ENCODE data around the gene RARG.

The RARG gene

DNA sequence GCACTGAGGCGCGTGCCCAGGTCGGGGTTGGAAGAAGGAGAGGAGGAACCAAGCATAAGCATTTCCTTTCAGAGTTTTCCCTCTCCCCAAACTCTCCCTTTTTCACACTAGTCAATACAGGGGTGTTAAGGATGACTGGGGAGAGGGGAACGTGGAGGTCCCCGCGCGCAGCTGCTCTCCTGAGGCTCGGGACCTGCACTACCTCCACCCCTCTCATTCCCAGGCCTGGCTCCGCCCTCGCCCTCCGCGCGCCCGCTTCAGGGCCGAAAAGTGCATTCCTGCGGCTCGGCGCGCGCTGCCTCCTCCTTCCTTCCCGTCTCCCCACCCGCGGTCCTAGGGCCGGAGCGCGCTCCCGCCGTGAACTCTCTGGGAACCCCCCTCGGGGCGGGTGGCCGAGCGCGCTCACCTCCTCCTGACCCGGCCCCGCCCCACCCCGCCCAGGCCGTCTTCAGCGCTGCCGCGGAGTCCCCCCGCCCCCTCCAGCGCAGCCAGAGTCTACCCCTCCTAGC, 11.3 kb downstream of the RARG start:
- Histone ChIP-seq H3K27me3 (ENCODE audit: insufficient read depth, low read length) (peaks cover 2% of the 10 kb centered on the region), H2AFZ (ENCODE audit: insufficient read depth, low read length, poor library complexity) (peak overlapping the region; percentile 17), H3K9me3 (ENCODE audit: insufficient read depth, low read depth, low read length) (no peaks in the 10 kb centered on the region), H3K9ac (ENCODE audit: low read length) (no peak overlapping the region), H4K12ac (ENCODE audit: low read depth, low read length) (no peak overlapping the region), H2AK5ac (ENCODE audit: low read length) (no peak overlapping the region), H2BK12ac (ENCODE audit: low read length) (no peak overlapping the region), H3K4me1 (ENCODE audit: control insufficient read depth in 1 of 2, insufficient read depth in 2 of 2, low read length in 2 of 2) (peaks cover 35 to 51% of the 10 kb centered on the region in 2 experiments), H3K4me3 (ENCODE audit: low read depth, low read length) (peak overlapping the region; percentile 65), H2BK5ac (ENCODE audit: low read depth, low read length, poor library complexity) (peak overlapping the region; percentile 98), H3K23ac (ENCODE audit: low read length) (no peak overlapping the region), H3K79me1 (ENCODE audit: low read length) (peaks cover 28% of the 10 kb centered on the region), H3K4me2 (ENCODE audit: low read length) (peak overlapping the region; percentile 98), H3K14ac (ENCODE audit: low read length) (peak overlapping the region; percentile 99), H3K36me3 (ENCODE audit: control insufficient read depth in 1 of 2, insufficient read depth in 2 of 2, low read length in 2 of 2) (no peaks in the 10 kb centered on the region), H2BK120ac (ENCODE audit: insufficient read depth, low read length, poor library complexity) (no peak overlapping the region), H4K91ac (ENCODE audit: low read depth, low read length) (peak overlapping the region; percentile 100), H3K27ac (ENCODE audit: low read depth, low read length) (peak overlapping the region; percentile 99), H3K79me2 (ENCODE audit: control insufficient read depth, insufficient read depth, low read length, poor library complexity) (peaks cover 4% of the 10 kb centered on the region), H3K18ac (ENCODE audit: low read length) (peak overlapping the region; percentile 98), H3K4ac (ENCODE audit: low read depth, low read length) (no peak overlapping the region), H4K8ac (ENCODE audit: low read depth, low read length) (peak overlapping the region; percentile 96)
- peak; percentile 96 to 98 for DNase-seq
- WGBS (ENCODE audit: extremely low coverage, insufficient coverage, insufficient read length): no CpG with 5 or more reads among the region's 42 CpGs

DNA sequence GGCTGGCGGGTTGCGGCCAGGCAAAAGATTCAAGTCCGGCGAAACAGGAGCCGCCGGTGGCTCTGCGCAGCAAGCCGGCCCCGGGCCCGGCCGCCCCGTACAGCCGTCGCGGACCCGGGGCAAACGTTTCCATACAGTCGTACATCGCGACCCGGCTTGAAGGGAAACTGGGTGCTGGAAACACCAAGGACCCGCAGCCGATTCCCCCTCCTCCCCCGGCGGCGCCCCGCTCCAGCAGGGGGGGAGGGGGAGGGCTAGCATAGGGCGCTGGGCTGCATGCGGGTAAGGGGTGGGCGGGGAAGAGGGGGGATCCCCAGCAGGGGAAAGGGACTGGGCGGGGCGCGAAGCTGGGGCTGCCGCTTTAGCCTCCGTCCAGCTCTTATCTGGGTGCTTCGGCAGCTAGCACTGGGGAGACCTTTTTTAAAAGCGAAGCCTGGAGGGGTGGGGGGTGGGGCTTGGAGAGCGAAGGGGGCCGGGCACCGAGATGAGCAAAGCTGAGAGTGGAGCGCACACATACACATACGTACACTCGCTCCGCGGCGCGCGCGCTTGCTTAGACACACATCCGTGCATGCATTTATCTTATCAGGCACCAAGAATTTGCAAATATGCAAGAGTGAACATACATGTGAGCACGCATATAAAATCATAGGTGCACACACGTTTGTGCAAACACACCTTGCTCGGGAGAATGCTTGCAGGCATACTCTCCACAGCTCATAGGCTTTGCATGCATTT, 11.9 kb downstream of the RARG start:
- Histone ChIP-seq H3K4me1 (ENCODE audit: control insufficient read depth in 1 of 2, insufficient read depth in 2 of 2, low read length in 2 of 2) (peaks cover 34 to 49% of the 10 kb centered on the region in 2 experiments), H3K4me2 (ENCODE audit: low read length) (peak overlapping the region; percentile 98), H3K14ac (ENCODE audit: low read length) (peak overlapping the region; percentile 24), H3K9me3 (ENCODE audit: insufficient read depth, low read depth, low read length) (peaks cover under 1% of the 10 kb centered on the region), H3K27ac (ENCODE audit: low read depth, low read length) (no peak overlapping the region), H3K79me1 (ENCODE audit: low read length) (peaks cover 28% of the 10 kb centered on the region), H3K18ac (ENCODE audit: low read length) (no peak overlapping the region), H2BK120ac (ENCODE audit: insufficient read depth, low read length, poor library complexity) (no peak overlapping the region), H3K27me3 (ENCODE audit: insufficient read depth, low read length) (peaks cover 2% of the 10 kb centered on the region), H3K4ac (ENCODE audit: low read depth, low read length) (no peak overlapping the region), H2AFZ (ENCODE audit: insufficient read depth, low read length, poor library complexity) (peak overlapping the region; percentile 47), H4K12ac (ENCODE audit: low read depth, low read length) (no peak overlapping the region), H3K4me3 (ENCODE audit: low read depth, low read length) (peak overlapping the region; percentile 65), H3K9ac (ENCODE audit: low read length) (peak overlapping the region; percentile 55), H4K91ac (ENCODE audit: low read depth, low read length) (peak overlapping the region; percentile 30), H2AK5ac (ENCODE audit: low read length) (no peak overlapping the region), H3K36me3 (ENCODE audit: control insufficient read depth in 1 of 2, insufficient read depth in 2 of 2, low read length in 2 of 2) (peaks cover 2 to 4% of the 10 kb centered on the region in 2 experiments), H3K79me2 (ENCODE audit: control insufficient read depth, insufficient read depth, low read length, poor library complexity) (peaks cover 4% of the 10 kb centered on the region), H4K8ac (ENCODE audit: low read depth, low read length) (no peak overlapping the region), H3K23ac (ENCODE audit: low read length) (no peak overlapping the region), H2BK5ac (ENCODE audit: low read depth, low read length, poor library complexity) (no peak overlapping the region), H2BK12ac (ENCODE audit: low read length) (no peak overlapping the region)
- WGBS (ENCODE audit: extremely low coverage, insufficient coverage, insufficient read length): no CpG with 5 or more reads among the region's 53 CpGs
- peak; percentile 53 to 63 for DNase-seq

DNA sequence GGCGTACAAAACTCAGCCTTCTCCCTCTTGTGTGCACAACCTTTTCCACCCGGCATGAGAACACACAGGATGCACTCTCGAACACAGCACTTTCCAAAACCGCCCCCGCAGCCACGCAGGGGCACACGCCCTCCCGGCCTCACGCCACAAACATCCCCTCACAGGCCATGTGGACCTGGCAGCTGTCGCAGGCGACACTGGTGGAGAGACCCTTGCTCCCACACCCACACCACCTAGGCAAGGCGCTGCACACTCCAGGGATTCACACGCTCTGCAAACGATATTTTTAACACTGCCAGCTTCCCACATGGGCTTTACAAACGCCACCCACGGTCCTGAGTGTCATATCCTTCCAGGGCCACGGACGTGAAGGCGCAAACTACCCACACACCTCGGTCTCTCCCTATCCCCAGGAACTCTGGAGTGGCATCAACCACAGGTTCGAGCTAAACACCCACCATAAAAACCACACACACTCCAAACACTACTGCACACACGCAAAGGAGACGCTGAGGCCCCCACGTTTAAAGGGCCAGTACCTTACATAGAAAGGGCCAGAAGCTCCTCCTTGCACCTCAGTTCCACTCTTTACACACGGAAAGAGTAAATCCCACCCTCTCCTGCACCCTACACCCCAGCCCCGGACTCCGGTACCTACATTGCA, 12.6 kb downstream of the RARG start:
- Histone ChIP-seq H3K4ac (ENCODE audit: low read depth, low read length) (no peak overlapping the region), H3K4me2 (ENCODE audit: low read length) (peak overlapping the region; percentile 98), H4K12ac (ENCODE audit: low read depth, low read length) (no peak overlapping the region), H3K4me3 (ENCODE audit: low read depth, low read length) (peak overlapping the region; percentile 65), H3K9me3 (ENCODE audit: insufficient read depth, low read depth, low read length) (peaks cover 2% of the 10 kb centered on the region), H3K79me2 (ENCODE audit: control insufficient read depth, insufficient read depth, low read length, poor library complexity) (peaks cover 4% of the 10 kb centered on the region), H4K91ac (ENCODE audit: low read depth, low read length) (peak overlapping the region; percentile 30), H3K18ac (ENCODE audit: low read length) (peak overlapping the region; percentile 4), H3K14ac (ENCODE audit: low read length) (peak overlapping the region; percentile 24), H2BK120ac (ENCODE audit: insufficient read depth, low read length, poor library complexity) (no peak overlapping the region), H4K8ac (ENCODE audit: low read depth, low read length) (no peak overlapping the region), H3K36me3 (ENCODE audit: control insufficient read depth in 1 of 2, insufficient read depth in 2 of 2, low read length in 2 of 2) (peaks cover 8% of the 10 kb centered on the region in 2 experiments), H2AFZ (ENCODE audit: insufficient read depth, low read length, poor library complexity) (no peak overlapping the region), H3K27me3 (ENCODE audit: insufficient read depth, low read length) (peaks cover 2% of the 10 kb centered on the region), H3K9ac (ENCODE audit: low read length) (peak overlapping the region; percentile 55), H3K23ac (ENCODE audit: low read length) (no peak overlapping the region), H2AK5ac (ENCODE audit: low read length) (no peak overlapping the region), H2BK5ac (ENCODE audit: low read depth, low read length, poor library complexity) (no peak overlapping the region), H2BK12ac (ENCODE audit: low read length) (no peak overlapping the region), H3K79me1 (ENCODE audit: low read length) (peaks cover 28% of the 10 kb centered on the region), H3K27ac (ENCODE audit: low read depth, low read length) (no peak overlapping the region), H3K4me1 (ENCODE audit: control insufficient read depth in 1 of 2, insufficient read depth in 2 of 2, low read length in 2 of 2) (peaks cover 28 to 42% of the 10 kb centered on the region in 2 experiments)
- no peak for DNase-seq
- WGBS (ENCODE audit: extremely low coverage, insufficient coverage, insufficient read length): no CpG with 5 or more reads among the region's 27 CpGs

DNA sequence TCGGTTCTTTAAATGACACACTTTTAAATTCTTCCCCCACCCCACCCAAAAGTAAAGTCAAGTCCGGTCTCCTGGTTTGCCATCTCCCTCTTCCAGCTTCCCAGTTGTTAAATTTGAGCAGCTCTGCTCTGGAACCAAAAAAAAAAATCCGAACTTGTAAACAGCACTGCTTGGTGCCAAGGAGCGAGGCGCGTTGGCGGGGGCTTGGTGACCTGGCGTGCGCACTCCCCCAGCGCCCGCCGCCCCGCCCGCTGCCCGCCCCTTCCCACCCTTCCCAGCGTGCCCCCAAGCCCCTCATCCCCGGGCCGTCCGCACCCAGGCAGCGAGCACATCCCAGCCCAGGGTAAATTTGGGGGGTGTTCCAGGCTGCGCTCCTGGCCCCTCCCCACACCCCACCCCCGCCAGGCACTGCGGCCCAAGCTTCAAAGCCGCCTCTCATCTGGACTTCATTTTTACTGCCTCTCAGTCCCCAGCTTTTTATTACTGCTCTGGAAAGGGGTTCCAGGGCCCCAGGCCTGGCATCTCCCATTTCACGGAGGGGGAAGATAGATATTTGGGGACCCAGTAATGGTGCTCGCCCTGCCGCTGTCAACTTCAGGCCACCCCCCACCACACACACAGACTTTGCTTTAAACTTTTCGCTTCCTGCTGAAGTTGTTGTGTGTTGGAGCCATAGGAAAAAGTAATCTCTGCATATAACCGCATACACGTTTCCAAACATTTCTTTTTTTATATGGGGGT, 13.3 kb downstream of the RARG start:
- H3K4me3 ChIP-seq (ENCODE audit: low read depth, low read length): no peak overlapping the region
- no peak overlapping the region for H2AK5ac ChIP-seq (ENCODE audit: low read length)
- no peak overlapping the region for H3K18ac ChIP-seq (ENCODE audit: low read length)
- H3K23ac ChIP-seq (ENCODE audit: low read length): no peak overlapping the region
- H2BK12ac ChIP-seq (ENCODE audit: low read length): no peak overlapping the region
- H4K12ac ChIP-seq (ENCODE audit: low read depth, low read length): no peak overlapping the region
- no peak overlapping the region for H4K91ac ChIP-seq (ENCODE audit: low read depth, low read length)
- no peak overlapping the region for H3K4ac ChIP-seq (ENCODE audit: low read depth, low read length)
- no peak overlapping the region for H3K14ac ChIP-seq (ENCODE audit: low read length)
- peaks cover 2% of the 10 kb centered on the region for H3K27me3 ChIP-seq (ENCODE audit: insufficient read depth, low read length)
- H3K9me3 ChIP-seq (ENCODE audit: insufficient read depth, low read depth, low read length): peaks cover 2% of the 10 kb centered on the region
- no peak for DNase-seq
- peaks cover 4% of the 10 kb centered on the region for H3K79me2 ChIP-seq (ENCODE audit: control insufficient read depth, insufficient read depth, low read length, poor library complexity)
- H3K4me1 ChIP-seq (ENCODE audit: control insufficient read depth in 1 of 2, insufficient read depth in 2 of 2, low read length in 2 of 2): peaks cover 21 to 35% of the 10 kb centered on the region in 2 experiments
- peaks cover 21% of the 10 kb centered on the region for H3K79me1 ChIP-seq (ENCODE audit: low read length)
- no peak overlapping the region for H4K8ac ChIP-seq (ENCODE audit: low read depth, low read length)
- H3K27ac ChIP-seq (ENCODE audit: low read depth, low read length): no peak overlapping the region
- no peak overlapping the region for H3K9ac ChIP-seq (ENCODE audit: low read length)
- peak overlapping the region; percentile 98 for H3K4me2 ChIP-seq (ENCODE audit: low read length)
- no peak overlapping the region for H2BK120ac ChIP-seq (ENCODE audit: insufficient read depth, low read length, poor library complexity)
- no peak overlapping the region for H2BK5ac ChIP-seq (ENCODE audit: low read depth, low read length, poor library complexity)
- H3K36me3 ChIP-seq (ENCODE audit: control insufficient read depth in 1 of 2, insufficient read depth in 2 of 2, low read length in 2 of 2): peaks cover 11 to 15% of the 10 kb centered on the region in 2 experiments
- WGBS (ENCODE audit: extremely low coverage, insufficient coverage, insufficient read length): no CpG with 5 or more reads among the region's 30 CpGs
- H2AFZ ChIP-seq (ENCODE audit: insufficient read depth, low read length, poor library complexity): no peak overlapping the region

Measured in trophoblast cell (in vitro differentiated cells and primary cell).